Cardiac septum (tissue), 1 donor: ENCODE measurements around the gene APOC4. TPM values are rescaled to one million over a fixed set of nuclear protein-coding genes. Genes with fewer than 3 reads are reported as not detected.
"Not testable (repeated sequence)": the region's sequence is repeated elsewhere in the genome, so short reads cannot be mapped to it uniquely, and the experiment has no call there.

ENCODE experiments used
- DNase-seq: peaks from one replicate; pipeline ENCODE4 v3.0.0-alpha.2; 2020; ENCODE audit warnings: low spot score
- intact Hi-C: fragments of 100-400 bp; cut with DNase I; formaldehyde crosslinking; loops from one replicate; pipeline ENCODE4 v1.14.0; 2022
- total RNA-seq: library from RNA; stranded (reverse); fragmentation: NEBNext Ultra II Directional; extraction: Animal tissue kit (Norgen Biotek cat#: 25700); gene quantifications from one replicate; pipeline ENCODE4 v1.2.1, GENCODE V29; 2021
- donor health status: DM: no; HTN: no; CAD: no.

Gene APOC4
- total RNA-seq, 1 donor from 2014 or later: not detected

GRCh38 chr19:44954649-44955504 is 12.8 kb downstream of the APOC4 start, which contains the start of gene CLPTM1:
CLPTM1 (plus strand) TSS chr19:44955380; CDS start chr19:44955396, 16 bp downstream.
- peak; percentile 98 for DNase-seq
- intact Hi-C loops: loop anchor here (1.0 to 10.0 kb wide), 3 partner anchors 51 to 170 kb away; no protein-coding TSS in a partner anchor

- no peak for DNase-seq
- intact Hi-C loops: loop anchor here (1.0 to 10.0 kb wide), 2 partner anchors 65 to 171 kb away; no protein-coding TSS in a partner anchor
Measured at GRCh38 chr19:44955505-44956439, 13.7 kb downstream of the APOC4 start.

DNA sequence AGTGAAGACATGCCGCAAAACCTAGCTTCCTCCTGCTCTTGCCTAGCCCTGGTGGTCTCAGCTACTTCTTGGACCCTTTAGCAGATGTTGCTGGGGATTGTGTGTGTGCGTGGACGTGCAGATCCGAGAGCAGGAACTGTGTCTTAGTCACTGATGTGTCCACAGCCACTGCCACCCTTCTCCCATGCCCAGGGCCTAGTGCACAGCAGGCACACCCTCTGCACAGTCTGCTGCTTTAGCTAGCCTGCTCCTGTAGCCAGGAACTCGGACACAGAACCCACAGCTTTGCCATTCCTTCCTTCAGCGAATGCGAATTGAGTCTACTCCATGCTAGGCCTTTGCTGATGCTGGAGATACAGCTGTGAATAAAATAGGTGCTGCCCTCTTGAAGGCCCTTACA is 15.5 kb downstream of the APOC4 start:
- no peak for DNase-seq
- intact Hi-C loops: loop anchor here (10.0 kb wide), 1 partner anchor 173 kb away; no protein-coding TSS in a partner anchor

- DNase-seq: no peak
- intact Hi-C loops: loop anchor here (10.0 kb wide), 1 partner anchor 173 kb away; no protein-coding TSS in a partner anchor
Measured at GRCh38 chr19:44958090-44958489, 16.1 kb downstream of the APOC4 start.

GRCh38 chr19:44959691-44960090 is 17.7 kb downstream of the APOC4 start:
- DNase-seq: no peak

GRCh38 chr19:44960906-44961728 is 19.1 kb downstream of the APOC4 start:
- no peak for DNase-seq
- intact Hi-C loops: no loop called here

More at GRCh38 chr19:44959691-44960090, 17.7 kb downstream of the APOC4 start:
- intact Hi-C loops: loop anchor here (10.0 kb wide), 1 partner anchor 175 kb away; no protein-coding TSS in a partner anchor

- intact Hi-C loops: no loop called here
- no peak for DNase-seq
Measured at GRCh38 chr19:44961821-44962220, 19.8 kb downstream of the APOC4 start.

DNA sequence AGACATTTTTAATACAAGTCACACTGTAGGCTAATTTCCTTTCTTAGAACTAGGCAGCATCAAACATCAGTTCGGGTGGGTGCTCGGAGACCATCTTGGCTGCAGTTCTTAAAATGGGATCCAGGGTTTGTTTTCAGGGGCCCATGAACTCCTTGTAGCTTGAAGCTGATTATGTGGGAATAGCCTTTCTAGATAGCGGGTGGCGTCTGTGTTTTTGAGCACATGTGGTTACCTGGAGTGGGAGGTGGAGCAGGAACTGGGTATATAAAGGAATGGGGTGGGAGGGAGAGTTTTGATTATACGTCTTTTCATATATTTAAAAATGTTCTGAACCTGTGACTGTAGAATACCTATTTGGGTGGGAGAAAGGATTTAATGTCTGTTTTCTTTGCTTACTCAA is 26.1 kb downstream of the APOC4 start:
- intact Hi-C loops: no loop called here
- DNase-seq: no peak

GRCh38 chr19:44968670-44969069 is 26.6 kb downstream of the APOC4 start:
- intact Hi-C loops: no loop called here
- DNase-seq: no peak

DNA sequence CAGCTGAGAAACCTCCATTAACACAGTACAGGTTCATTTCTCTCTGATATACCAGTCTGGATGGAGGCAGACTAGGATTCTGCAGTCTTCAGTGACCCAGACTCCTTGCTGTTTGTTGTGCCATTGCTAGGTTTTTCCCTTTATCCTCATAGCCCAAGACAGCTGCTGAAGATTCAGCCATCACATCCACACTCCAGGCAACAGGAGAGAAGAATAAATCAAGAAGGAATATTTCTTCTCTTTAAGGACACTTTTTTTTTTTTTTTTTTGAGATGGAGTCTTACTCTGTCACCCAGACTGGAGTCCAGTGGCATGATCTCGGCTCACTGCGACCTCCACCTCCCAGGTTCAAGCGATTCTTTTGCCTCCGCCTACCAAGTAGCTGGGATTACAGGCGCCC is 27.4 kb downstream of the APOC4 start:
- intact Hi-C loops: no loop called here
- DNase-seq: no peak

GRCh38 chr19:44971451-44971850 is 29.4 kb downstream of the APOC4 start:
- DNase-seq, intact Hi-C loops: not testable (repeated sequence)

- intact Hi-C loops: no loop called here
Measured at GRCh38 chr19:44972802-44973201, 30.8 kb downstream of the APOC4 start.

DNA sequence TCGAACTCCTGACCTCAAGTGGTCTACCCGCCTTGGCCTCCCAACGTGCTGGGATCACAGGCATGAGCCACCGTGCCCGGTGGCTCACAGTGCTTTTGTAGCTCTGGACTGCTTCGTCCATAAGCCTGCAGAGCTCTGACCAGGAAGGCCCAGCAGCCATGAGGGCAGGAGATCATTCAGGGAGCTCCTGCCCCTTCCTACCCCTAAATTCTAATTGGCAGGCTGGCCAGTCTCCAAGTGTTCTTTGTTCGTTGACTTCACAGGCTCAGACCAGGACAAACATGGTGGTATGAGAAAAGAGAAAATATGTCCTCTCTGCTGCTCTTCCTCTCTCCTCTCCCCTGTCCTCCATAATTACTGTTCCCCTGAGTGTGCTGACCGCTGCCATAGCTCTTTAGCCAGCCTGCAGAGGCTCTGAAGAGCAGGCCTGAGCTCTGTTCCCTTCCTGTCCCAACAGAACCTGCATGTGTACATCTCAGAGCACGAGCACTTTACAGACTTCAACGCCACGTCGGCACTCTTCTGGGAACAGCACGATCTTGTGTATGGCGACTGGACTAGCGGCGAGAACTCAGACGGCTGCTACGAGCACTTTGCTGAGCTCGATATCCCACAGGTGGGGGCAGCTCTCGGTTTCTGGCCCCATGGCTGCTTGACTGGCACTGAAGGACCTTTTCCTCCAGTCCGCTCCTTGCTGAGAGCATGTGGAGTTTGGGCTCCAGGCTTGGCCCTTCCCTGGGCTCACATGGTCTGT is 32.1 kb downstream of the APOC4 start:
- no peak for DNase-seq
- intact Hi-C loops: no loop called here

More at GRCh38 chr19:44972802-44973201, 30.8 kb downstream of the APOC4 start:
- DNase-seq: no peak

GRCh38 chr19:44974857-44975256 is 32.8 kb downstream of the APOC4 start:
- intact Hi-C loops: no loop called here
- DNase-seq: no peak

GRCh38 chr19:44975444-44975843 is 33.4 kb downstream of the APOC4 start:
- intact Hi-C loops: no loop called here
- no peak for DNase-seq

DNA sequence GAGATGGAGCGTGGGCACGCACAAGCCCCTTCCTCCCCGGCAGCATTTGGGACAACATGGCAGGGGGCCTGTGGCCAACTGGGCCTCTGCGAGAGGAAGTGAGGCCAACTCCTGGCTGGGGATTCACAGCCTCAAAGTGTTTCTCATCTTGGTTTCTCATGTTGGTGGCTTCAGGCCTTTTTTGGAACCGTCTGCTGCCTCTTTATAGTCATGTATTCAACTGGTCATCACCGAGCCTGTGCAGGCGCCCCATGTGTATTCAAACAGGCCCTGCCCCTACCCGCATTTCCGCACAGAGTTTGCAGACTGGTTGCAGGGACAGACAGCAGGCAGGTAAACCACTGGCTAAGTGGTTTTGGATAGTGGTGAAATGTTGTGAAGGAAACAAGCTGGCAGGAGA is 42.0 kb downstream of the APOC4 start:
- no peak for DNase-seq
- intact Hi-C loops: no loop called here

GRCh38 chr19:44985445-44985844 is 43.4 kb downstream of the APOC4 start:
- intact Hi-C loops: no loop called here
- no peak for DNase-seq

DNA sequence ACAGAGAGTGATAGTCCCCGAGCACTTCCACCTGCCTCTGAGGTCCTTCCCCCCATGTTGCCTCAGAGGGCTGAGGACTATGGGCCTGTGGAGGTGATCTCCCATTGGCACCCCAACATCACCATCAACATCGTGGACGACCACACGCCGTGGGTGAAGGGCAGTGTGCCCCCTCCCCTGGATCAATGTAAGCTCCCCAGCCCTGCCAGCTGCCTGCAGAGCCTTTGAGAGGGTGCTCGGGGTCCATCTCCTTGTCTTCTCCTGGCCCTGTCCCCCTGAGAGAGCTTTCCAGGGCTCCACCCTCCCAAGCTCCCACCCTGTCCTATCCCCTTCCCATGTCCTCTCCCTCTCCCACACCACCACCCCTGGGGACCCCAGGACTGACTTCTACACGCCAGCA is 44.4 kb downstream of the APOC4 start:
- no peak for DNase-seq
- intact Hi-C loops: no loop called here
